NT2/D1 (cell line): Measurements from ENCODE around the gene CHCHD10.

Source experiments
- YY1 ChIP-seq: IDR thresholded peaks from 2 replicates; pipeline ENCODE4 v1.6.1; 2011; ENCODE audit not compliant: insufficient read length, insufficient read depth
- ZNF274 ChIP-seq: IDR thresholded peaks from 2 replicates; pipeline ENCODE4 v1.6.1; 2011; ENCODE audit warnings: mild to moderate bottlenecking, low read depth, low read length

DNA sequence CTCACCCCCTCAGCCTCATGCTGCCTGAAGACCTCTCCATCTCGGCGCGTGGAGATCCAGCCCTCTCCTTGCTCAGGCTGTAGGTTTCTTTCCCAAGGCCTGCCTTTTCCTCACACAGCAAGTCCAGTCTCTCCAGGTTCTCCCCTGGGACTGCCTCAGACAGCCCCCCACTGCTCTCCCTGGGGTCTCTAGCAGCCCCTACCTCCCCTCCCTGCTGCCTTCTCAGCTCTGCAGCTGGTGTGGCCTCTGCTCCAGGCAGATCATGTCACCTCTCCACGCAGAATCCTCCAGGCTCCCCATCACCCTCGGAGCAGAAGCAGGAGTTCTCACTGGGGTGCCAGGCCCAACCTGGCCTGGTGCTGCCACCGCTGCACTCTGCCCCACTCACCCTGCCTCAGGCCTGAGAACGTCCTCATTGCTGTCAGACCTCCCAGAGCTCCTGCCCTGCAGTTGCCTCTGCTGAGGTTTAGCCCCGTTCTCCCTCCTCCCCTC lies 34.2 kb upstream of the CHCHD10 start:
- TF ChIP-seq ZNF274 (no peak), YY1 (no peak)
